Thyroid gland (tissue), 4 donors: ENCODE data around the gene KLF5. TPM values are rescaled to one million over a fixed set of nuclear protein-coding genes. Genes with fewer than 3 reads are reported as not detected.

Source experiments
- DNase-seq, 2 donors: peaks; one replicate each; pipeline ENCODE4 v3.0.0-alpha.2; 2019
- H3K27ac ChIP-seq, 3 donors: fragments of 200-600 bp; sonication (generic); 1 replicate in 2 of 3; 2 replicates in 1 of 3; pipeline ENCODE4 v1.5.1; 2016 to 2019; ENCODE audit warnings: mild to moderate bottlenecking in 1 of 3, moderate library complexity in 1 of 3
- H3K27me3 ChIP-seq: fragments of 200-600 bp; sonication (generic); one replicate; pipeline ENCODE4 v1.5.1; 2019
- H3K36me3 ChIP-seq, 2 donors: fragments of 200-600 bp; sonication (generic); one replicate each; pipeline ENCODE4 v1.5.1; 2016 to 2019
- H3K4me1 ChIP-seq, 2 donors: fragments of 200-600 bp; sonication (generic); one replicate each; pipeline ENCODE4 v1.5.1; 2017 to 2019
- H3K4me3 ChIP-seq, 3 donors: fragments of 200-600 bp; sonication (generic); replicated peaks in 1 of 3; 1 replicate in 2 of 3; 2 replicates in 1 of 3; pipeline ENCODE4 v1.5.1; 2016; ENCODE audit warnings: mild to moderate bottlenecking in 1 of 3
- H3K9me3 ChIP-seq: fragments of 200-600 bp; sonication (generic); one replicate; pipeline ENCODE4 v1.5.1; 2017
- POLR2A ChIP-seq, 2 donors: fragments of 450-650 bp; IDR thresholded peaks; one replicate each; pipeline ENCODE4 v1.6.1; 2017; ENCODE audit warnings: antibody characterized with exemption in 2 of 2, mild to moderate bottlenecking in 2 of 2, moderate library complexity in 1 of 2
- WGBS, 2 donors: methylation state at CpG; one replicate each; pipeline ENCODE4 v1.1.5; 2017; 5-methylcytosine and 5-hydroxymethylcytosine counted together
- intact Hi-C: fragments of 100-400 bp; cut with DNase I; formaldehyde crosslinking; loops from one replicate; pipeline ENCODE4 v1.15.1; 2023
- small RNA-seq: library from RNA; depleted of rRNA; stranded (forward); fragments of <200 nt; gene quantifications from one replicate; pipeline ENCODE3, GENCODE V24; 2016
- total RNA-seq, 4 donors: library from RNA; depleted of rRNA; stranded (reverse); fragments of >200 nt; gene quantifications; one replicate each; pipeline ENCODE4 v1.2.3, GENCODE V29; 2016
- TF ChIP-seq, protein P1 (sequence below), 6 experiments: fragments of 200-600 bp in 3 of 6; fragments of 450-650 bp in 3 of 6; sonication (generic) in 3 of 6; IDR thresholded peaks; one replicate each; pipeline ENCODE4 v1.5.1; 2016 to 2019; ENCODE audit warnings: antibody characterized with exemption in 6 of 6, mild to moderate bottlenecking in 2 of 6, inconsistent platforms in 1 of 6, moderate library complexity in 1 of 6

The KLF5 gene
- total RNA-seq, 4 donors from 2014 or later = 15.6 to 37.2 (median 23.6) TPM

DNA sequence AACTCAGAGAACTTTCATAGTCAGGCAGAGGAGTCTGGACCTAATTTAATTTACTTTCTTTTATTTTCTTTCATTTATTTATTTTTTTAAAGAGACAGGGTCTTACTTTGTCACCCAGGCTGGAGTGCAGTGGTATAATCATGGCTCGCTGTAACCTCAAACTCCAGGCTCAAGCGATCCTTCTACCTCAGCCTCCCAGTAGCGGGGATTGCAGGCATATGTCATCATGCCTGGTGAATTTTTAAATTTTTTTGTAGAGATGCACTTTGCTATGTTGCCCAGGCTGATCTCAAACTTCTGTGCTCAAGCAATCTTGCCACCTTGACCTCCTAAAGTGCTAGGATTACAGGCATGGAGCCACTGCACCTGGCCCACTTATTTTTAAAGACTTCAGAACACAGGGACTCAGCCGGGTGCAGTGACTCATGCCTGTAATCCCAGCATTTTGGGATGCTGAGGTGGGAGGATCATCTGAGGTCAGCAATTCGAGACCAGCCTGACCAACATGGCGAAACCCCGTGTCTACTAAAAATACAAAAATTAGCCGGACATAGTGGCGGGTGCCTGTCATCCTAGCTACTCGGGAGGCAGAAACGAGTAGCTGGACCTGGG lies 50.6 kb downstream of the KLF5 start:
- H3K4me1 ChIP-seq = peaks cover 0 to 5% of the 10 kb centered on the region in 2 donors
- H3K9me3 ChIP-seq = no peaks in the 10 kb centered on the region
- no peaks in the 10 kb centered on the region for H3K27me3 ChIP-seq
- TF ChIP-seq, protein P1, sequence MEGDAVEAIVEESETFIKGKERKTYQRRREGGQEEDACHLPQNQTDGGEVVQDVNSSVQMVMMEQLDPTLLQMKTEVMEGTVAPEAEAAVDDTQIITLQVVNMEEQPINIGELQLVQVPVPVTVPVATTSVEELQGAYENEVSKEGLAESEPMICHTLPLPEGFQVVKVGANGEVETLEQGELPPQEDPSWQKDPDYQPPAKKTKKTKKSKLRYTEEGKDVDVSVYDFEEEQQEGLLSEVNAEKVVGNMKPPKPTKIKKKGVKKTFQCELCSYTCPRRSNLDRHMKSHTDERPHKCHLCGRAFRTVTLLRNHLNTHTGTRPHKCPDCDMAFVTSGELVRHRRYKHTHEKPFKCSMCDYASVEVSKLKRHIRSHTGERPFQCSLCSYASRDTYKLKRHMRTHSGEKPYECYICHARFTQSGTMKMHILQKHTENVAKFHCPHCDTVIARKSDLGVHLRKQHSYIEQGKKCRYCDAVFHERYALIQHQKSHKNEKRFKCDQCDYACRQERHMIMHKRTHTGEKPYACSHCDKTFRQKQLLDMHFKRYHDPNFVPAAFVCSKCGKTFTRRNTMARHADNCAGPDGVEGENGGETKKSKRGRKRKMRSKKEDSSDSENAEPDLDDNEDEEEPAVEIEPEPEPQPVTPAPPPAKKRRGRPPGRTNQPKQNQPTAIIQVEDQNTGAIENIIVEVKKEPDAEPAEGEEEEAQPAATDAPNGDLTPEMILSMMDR (IDR thresholded peaks at IDR 0.05) = no peak
- no peak for TF ChIP-seq POLR2A (IDR thresholded peaks at IDR 0.05)
- intact Hi-C loops = no loop called here
- no peaks in the 10 kb centered on the region for H3K36me3 ChIP-seq
- no peak overlapping the region for H3K4me3 ChIP-seq
- peak in 1 of 2 donors; percentile 9 for DNase-seq
- 74 to 91% methylated on average over 11 of the region's 11 CpGs for WGBS, 2 donors
- no peak overlapping the region for H3K27ac ChIP-seq

DNA sequence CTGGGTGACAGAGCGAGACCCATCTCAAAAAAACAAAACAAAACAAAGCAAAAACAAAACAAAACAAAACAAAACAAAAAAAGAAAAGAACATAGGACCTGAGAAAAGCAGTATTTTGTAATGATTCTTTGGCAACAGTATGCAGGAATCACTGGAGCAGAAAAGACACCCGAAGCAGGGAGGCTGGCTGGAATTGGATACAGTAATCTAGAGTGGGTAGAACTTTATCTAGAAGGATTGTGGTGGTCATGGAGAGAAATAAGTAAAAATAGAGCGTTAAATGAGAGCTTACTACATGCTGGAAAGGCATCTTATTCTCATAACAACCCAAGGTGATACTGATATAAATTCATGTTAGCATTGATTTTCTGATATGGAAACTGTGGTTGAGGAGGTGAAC lies 51.2 kb downstream of the KLF5 start:
- Histone ChIP-seq H3K27me3 (no peaks in the 10 kb centered on the region), H3K27ac (no peak overlapping the region), H3K36me3 (no peaks in the 10 kb centered on the region), H3K4me3 (no peak overlapping the region), H3K9me3 (no peaks in the 10 kb centered on the region), H3K4me1 (peaks cover 0 to 5% of the 10 kb centered on the region in 2 donors)
- no peak for TF ChIP-seq POLR2A (IDR thresholded peaks at IDR 0.05)
- TF ChIP-seq, protein P1 (IDR thresholded peaks at IDR 0.05) = no peak
- peak in 1 of 2 donors; percentile 22 for DNase-seq
- WGBS, 2 donors = 50 to 61% methylated on average over 3 of the region's 3 CpGs
- intact Hi-C loops = no loop called here

DNA sequence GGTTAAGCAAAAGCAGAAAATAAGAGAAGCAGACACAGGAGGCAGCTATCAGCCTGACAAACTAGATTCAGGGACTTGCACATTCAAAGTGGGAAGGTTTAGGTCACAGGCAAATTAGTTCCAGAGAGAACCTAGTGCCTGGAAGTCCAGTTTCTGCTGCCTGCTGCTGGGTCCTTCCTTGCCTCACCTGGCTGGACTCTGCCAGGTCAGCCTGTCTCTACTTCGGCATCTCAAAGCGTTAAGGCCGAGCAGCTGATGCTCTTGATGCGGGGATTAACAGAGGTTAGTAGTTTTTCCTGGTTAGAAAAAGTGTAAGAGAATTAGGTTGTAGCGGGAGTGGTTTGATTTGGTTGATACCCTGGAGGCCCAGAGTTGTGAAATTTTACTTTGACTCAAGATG lies 52.0 kb downstream of the KLF5 start:
- WGBS, 2 donors = 94 to 95% methylated on average over 5 of the region's 5 CpGs
- no peak overlapping the region for H3K27ac ChIP-seq
- no peak for DNase-seq

DNA sequence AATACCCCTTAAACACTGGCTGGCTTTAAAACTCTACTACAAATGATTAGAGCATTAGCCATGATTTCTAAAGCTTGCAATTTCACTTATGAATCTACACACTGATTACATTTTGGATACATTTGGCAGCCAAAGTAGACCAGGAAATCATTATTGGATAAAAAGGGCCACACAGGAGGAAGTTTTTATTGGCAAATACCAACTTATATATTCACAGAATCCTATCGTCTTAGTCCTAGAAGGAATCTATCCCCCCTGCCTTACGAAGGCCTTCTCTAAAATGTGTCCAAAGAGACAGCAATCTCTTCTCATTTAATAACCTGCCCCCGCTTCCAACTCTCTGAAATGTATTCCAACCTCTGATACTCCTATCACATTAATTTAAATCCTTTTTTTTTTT lies 52.5 kb downstream of the KLF5 start:
- TF ChIP-seq, protein P1 (IDR thresholded peaks at IDR 0.05) = no peak
- no peak for TF ChIP-seq POLR2A (IDR thresholded peaks at IDR 0.05)
- 77 to 82% methylated on average over 3 of the region's 3 CpGs for WGBS, 2 donors
- Histone ChIP-seq H3K27ac (no peak overlapping the region), H3K36me3 (no peaks in the 10 kb centered on the region), H3K4me1 (peaks cover 0 to 5% of the 10 kb centered on the region in 2 donors), H3K4me3 (no peak overlapping the region), H3K9me3 (no peaks in the 10 kb centered on the region), H3K27me3 (no peaks in the 10 kb centered on the region)
- no peak for DNase-seq
- intact Hi-C loops = no loop called here

More for the DNA sequence above, 52.0 kb downstream of the KLF5 start:
- H3K9me3 ChIP-seq = no peaks in the 10 kb centered on the region
- peaks cover 0 to 5% of the 10 kb centered on the region in 2 donors for H3K4me1 ChIP-seq
- H3K4me3 ChIP-seq = no peak overlapping the region
- no peaks in the 10 kb centered on the region for H3K27me3 ChIP-seq
- intact Hi-C loops = no loop called here
- H3K36me3 ChIP-seq = no peaks in the 10 kb centered on the region
- TF ChIP-seq POLR2A (IDR thresholded peaks at IDR 0.05) = no peak
- TF ChIP-seq, protein P1 (IDR thresholded peaks at IDR 0.05) = no peak

DNA sequence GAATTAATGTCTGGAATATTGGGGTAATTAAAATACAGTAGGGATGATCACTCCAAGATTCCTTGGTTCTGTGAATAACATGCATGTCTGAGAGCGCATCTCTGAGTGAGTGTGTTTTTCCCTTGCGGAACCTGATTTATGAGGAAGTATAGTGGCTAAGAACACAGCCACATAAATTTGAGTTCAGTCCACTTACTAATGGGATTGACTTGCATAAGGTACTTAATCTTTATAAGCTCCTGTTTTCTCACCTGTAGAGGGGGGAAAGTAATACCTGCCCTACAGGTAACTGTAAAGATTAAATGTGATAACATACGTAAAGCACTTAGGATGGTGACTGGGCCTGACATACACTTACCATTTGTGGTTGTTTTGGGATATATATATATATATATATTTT lies 60.8 kb downstream of the KLF5 start:
- 96 to 98% methylated on average over 3 of the region's 3 CpGs for WGBS, 2 donors
- no peaks in the 10 kb centered on the region for H3K9me3 ChIP-seq
- no peak overlapping the region for H3K4me3 ChIP-seq
- no peak for DNase-seq
- H3K4me1 ChIP-seq = no peaks in the 10 kb centered on the region
- TF ChIP-seq, protein P1 (IDR thresholded peaks at IDR 0.05) = no peak
- TF ChIP-seq POLR2A (IDR thresholded peaks at IDR 0.05) = no peak
- no peak overlapping the region for H3K27ac ChIP-seq
- no peaks in the 10 kb centered on the region for H3K27me3 ChIP-seq
- intact Hi-C loops = no loop called here
- no peaks in the 10 kb centered on the region for H3K36me3 ChIP-seq

Small RNA genes lying within 50 kb of the gene (small RNA-seq; reads per million reads assigned to genes)
- not detected for gene RNU6-66P
